Stimulated activated CD4-positive, alpha-beta T cell treated with anti-CD3 and anti-CD28 coated beads, Interleukin-1b, Interleukin-23, amount 100 ng/mL, for 1 hour (primary cell): ENCODE measurements around the gene CASKIN1.
A peak's percentile ranks its signal among the peaks of the same experiment; 100 is the strongest.

Source experiments
- DNase-seq, 2 donors: peaks; one replicate each; pipeline ENCODE4 v3.0.0-alpha.2; 2020; ENCODE audit warnings: low read depth in 2 of 2

Gene CASKIN1

DNA sequence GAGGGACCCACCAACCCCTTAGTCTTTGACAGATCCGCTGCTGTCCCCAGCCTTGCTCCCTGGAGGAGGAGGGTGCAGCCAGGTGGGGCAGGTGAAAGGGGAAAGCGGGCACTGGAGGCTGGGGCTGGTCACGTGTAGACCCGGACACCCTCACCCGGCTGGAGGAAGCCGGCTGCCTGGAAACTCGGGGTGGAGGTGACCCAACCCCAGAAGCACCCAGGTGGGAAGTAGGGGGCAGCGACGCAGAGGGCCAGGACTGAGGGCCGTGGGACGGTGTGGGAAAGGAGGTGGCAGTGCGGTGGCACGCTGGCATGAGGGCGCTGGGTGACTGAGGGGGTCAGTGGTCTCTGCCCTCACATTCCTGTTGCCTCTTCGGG lies 38.2 kb downstream of the CASKIN1 start:
- DNase-seq: no peak

DNA sequence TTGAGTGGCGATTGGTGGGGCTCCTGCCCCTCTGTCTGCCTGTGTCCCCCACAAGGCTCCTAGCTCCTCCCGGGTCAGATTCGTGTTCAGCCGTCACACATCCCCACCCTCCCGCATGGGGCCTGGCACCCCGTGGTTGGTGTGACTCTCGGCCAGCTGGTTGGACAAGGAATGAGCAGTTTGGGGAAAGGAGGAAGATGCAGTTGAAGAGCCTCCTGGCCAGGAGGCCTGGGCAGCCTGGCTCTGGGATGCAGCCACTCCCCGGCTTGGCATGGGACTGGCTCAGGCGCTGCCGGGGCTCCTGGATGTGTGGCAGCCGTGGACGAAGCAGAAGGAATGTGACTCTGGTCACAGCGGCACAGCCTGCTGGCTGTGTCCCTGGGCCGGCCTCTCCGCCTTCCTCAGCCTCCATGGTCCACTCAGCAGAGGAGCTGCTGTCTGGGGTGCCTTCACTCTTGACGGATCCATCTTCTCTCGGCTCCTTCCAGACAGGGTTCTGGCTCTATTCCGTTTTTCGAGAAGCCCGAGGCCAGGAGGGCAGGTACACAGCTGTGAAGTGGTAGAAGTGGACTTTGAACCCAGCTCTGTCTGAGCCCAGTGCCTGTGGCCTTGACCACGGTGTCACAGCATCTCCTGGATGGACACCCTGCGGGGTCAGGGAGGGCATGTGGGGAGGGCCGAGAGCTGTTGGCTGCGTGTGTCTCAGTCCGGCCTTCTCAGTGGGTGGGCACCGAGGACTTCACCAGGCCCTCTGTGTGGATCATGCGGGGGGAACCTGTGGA lies 38.7 kb downstream of the CASKIN1 start:
- DNase-seq: no peak

DNA sequence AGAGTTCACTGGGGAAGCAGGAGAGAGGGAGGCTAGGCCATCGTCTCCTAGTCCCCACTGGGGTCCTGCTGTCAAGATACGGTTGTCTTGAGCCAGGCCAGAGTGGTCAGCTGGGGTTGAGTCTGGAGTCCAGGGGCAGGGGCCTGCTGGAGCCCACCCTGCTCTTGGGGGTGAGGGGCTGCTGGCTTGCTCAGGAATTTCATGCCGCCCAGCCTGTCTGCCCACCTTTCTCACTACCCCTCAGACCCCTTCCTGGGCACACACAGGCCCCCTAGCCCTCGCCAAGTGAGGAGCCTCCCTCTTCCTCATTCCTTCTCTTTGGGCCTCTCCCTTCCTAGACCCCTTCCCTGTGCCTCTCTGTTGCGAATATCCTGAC lies 39.6 kb downstream of the CASKIN1 start:
- DNase-seq: no peak

DNA sequence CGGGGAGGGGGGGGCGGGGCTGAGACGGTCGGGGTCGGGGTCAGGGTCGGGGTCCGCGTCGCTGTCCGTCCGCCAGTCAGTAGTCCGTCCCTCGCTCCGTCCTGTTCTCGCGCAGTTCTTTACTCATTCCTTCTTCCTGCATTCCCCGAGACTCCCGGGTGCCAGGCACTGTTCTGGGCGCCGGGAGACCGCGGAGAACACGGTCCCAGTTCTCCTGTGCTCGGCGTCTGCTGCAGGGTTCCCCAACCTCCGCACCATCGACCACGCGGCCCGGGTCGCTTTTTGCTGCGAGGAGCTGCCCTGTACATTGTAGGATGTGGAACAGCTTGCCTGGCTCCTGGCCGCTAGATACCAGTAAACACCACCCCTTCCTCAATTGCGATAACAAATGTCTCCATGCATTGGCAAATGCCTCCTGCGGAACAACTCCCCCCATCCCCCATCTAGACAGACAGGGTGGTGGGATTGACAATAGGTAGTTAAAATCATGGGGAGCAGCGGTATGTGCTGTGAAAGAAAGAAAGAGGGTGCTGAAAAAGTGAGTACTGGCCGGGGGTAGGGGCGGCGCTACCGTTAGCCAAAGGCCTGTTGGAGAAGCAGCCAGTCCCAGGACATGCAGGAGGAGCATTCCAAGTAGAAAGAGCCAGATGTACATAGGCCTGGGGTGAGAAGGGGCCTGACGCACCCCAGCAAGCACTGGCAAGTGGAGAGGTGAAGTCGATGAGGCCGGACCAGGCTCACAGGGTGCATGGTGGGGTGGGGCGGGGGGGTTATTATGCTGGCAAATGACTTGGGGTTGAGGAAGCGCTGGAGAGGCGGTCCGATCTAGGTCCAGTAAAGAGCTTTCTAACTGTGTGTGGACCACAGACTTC lies 40.2 kb downstream of the CASKIN1 start:
- no peak for DNase-seq

DNA sequence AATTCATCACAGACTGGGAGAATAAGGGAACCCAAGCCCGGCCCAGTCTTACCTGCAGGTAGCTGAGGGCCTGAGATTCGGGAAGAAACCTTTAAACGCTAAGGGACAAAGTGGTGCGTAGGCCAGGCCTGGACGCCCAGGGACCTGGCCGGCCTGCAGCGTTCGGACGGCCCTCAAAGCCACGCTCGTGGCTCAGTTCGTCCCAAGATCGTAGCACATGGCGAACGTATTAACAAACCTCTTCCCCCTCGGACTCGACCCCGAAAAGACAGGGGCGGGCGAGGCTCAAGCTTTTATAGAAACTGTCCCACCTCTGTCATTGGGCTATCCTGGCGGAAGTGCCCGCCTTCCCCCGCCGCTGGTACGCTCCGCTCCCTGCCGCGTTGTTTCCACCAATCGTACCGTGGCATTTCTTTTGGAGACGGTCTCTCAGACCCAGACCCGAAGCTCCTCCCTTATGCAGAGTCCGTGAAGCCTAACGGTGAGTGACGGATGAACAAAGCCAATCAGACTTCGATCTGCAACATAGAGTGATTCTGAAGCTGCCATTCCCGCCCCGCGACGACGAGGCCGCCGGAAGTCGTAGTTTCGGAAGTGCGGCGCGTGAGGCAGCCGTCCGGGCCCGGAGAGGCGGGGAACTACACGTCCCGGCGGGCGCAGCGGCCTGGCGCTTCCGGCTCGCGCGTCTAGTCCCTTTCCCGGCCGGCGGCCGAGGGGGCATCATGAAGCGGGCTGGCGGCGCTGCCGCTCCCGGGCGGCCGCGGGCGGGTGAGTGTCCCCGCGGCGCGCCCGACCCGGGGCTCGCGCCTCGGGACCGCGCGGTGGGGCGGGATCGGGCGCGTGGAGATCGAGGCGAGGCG lies 41.1 kb downstream of the CASKIN1 start, which contains the start of gene TRAF7:
TSS of gene TRAF7 (plus strand) at position 692 of the 860 bp plus-strand sequence. CDS start 8,139 bp downstream, outside the sequence.
- peak; percentile 88 to 95 for DNase-seq

DNA sequence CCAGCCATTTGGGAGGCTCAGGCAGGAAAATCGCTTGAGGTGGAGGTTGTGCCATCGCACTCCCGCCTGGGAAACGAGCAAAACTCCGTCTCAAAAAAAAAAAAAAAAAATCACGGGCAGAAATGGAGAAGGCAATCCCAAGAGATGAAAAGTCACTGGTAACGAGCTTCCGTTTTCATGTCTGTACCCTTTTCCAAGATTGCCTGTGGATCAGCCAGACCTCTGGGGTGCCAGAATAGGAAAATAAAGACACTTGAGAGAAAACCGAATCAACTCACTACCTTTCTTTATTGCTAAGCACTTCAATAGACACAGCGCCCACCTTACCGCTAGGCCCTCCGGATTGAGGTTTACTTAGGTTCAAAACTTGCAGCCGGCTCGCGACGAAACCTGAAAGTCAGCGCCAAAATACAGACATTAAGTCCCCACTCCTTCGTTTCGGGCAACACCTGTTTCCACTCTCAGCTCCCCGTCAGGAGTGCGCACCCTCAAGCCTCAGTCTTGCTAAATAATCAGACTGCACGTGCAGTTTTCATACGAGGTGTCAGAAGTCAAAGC lies 41.8 kb downstream of the CASKIN1 start:
- no peak for DNase-seq

DNA sequence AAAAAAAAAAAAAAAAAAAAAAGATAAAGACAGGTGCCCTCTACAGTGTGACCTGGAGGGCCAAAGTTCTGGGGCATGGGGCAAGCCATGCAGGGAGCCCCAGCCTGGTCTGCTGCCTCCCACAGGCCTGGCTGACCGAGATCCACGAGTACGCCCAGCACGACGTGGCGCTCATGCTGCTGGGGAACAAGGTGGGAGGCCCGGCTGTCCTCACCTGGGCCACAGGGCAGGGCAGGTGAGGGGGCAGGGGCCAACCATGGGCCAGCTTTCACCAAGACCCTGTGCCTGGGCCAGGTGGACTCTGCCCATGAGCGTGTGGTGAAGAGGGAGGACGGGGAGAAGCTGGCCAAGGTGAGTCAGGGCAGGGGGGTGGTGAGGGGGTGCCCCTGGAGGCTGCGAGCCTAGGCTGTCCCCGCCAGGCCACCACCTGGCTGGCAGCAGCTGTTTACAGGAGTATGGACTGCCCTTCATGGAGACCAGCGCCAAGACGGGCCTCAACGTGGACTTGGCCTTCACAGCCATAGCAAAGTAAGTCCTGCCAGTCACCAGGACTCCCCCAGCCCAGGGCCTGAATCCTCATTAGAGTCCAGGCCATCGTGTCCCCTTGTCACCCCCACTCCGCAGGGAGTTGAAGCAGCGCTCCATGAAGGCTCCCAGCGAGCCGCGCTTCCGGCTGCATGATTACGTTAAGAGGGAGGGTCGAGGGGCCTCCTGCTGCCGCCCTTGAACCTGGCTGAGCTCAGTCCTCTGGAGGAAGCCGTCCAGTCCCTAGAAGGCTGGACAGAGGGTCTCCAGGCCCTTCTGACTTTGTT lies 43.5 kb downstream of the CASKIN1 start:
- no peak for DNase-seq

DNA sequence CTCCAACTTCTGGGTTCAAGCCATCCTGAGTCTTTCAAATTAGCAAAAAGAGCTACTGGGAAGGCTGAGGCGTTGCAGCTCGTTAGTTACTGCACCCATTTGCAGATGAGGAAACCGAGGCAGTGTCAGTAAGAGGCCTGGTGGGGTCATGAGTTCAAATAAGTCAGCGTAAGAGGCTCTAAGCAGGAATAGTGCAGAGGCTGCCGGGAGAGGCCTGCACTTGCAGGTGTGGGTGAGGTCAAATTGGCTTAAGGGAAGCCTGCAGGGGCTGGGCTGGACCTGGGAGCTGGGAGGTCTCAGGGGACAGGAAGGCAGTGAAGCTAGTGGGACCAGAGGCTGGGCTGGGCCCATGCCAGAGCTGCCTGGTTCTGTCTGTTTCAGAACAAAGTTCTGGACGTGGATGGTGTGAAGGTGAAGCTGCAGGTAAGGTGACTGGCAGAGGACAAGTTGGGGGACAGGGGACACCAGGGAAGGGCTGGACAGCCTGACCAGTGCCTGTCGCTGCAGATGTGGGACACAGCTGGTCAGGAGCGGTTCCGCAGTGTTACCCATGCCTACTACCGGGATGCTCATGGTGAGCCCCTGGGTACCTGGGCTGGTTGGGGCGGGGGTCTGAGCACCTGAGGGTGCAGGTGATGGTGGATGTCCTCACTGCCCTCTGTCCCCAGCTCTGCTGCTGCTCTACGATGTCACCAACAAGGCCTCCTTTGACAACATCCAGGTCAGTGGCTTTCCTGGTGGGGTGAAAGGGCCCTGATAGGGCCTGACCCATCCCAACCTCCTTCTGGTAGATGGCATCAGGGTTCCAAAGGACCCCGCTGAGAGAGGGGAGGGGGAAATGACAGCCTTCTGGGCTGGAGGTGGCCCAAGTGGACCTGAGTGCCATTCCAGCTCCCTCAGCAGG lies 45.0 kb downstream of the CASKIN1 start:
- no peak for DNase-seq

DNA sequence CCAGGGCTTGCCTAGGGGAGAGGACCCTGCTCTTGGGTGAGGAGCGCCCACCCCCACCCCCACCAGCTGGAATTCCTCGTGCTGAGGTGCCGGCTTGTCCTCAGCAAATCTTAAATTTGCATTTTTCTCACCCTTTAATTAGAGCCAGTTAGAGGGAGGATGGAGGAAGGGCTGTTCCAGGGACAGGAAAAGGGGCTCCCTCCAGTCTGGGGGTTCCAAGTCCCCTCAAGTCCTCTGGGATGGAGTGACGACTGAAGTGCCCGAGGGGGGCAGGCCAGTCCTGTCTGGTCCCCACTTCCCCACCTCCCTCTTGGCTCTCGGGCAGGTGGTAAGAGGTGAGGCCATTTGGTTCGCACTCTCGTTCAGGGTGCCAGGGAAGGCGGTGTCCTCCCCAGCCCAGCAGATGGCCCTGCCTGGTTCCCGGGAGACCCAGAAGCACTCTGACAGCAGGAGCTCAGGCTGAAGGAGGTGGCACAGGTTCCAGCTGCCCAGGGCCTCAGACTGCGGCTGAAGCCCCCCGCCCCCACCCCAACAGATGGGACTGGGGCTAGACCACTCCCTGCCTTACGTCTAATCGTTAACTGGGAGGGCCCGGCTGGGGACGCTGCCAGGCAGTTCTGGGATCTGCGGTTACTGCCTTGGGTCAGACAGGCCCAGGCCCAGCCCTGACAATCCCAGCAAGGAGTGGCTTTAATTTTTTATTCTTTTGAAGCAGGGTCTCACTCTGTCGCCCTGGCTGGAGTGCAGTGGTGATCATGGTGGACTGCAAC lies 45.8 kb downstream of the CASKIN1 start:
- no peak for DNase-seq

DNA sequence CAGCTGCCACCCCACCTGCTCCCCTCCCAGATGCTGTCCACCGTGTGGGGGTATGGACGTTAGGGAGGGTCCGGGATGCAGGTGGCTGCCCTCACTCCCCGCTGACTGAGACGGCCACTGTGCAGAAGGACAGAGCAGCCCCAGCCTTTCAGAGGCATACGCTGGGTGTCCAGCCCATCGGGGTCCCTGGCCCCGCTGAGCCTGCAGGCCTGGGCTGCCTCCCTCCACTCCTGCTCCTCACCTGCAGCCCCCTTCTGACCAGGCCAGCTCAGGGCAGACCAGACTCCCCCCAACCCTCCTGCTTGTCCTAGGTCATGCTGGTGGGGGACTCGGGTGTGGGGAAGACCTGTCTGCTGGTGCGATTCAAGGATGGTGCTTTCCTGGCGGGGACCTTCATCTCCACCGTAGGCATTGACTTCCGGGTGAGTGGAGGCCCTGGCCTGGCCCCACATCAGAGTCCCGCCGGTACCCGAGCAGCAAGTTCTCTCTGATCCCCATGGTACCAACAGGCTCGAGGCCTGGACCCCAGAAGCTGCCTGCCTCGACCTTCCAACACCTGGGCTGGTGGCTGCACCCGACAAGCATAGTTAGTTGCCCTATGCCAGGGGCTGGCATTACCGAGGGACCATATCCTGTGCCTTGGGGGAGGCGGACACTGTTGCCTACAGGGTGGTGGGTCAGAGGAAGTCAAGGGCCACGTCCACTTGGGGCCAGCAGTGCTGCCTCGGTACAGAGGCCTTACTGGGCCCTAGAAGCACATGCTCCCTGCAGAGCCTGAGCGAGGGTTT lies 46.6 kb downstream of the CASKIN1 start:
- DNase-seq: no peak

DNA sequence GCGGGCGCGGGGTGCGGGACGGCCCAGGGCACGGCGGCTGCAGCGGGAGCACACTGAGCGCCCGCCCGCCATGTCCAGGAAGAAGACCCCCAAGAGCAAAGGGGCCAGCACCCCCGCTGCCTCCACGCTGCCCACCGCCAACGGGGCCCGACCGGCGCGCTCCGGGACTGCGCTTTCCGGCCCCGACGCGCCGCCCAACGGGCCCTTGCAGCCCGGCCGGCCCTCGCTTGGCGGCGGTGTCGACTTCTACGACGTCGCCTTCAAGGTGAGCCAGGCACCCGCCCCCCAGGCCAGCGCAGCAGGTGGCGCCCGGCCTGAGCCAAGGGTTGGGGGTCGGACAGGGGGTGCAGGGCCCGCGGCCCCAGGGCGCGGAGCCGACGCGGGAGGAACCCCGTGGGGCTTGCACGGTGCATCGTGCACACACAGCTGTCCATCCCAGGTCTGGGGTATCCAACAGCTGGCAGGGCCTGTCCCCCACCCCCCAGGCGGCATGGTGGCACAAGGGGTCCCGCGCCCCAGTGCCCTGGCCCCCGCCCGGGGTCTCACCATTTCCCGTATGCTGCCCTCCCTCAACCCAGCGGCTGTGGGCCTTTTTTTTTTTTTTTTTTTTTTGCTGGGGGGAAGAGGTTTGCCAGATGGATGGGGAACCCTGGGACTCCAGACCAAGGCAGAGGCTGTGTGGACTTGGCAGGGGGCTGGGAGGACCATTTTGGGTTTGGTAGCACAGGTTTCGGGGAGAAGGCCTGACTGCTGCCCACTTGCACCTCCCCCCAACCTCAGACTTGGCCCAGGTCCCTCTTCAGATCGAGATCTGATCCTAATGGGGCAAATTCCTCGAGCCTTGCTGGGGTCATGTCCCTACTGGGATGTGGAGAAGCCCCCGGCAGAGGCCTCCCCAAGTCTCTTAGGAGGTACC lies 47.4 kb downstream of the CASKIN1 start:
- no peak for DNase-seq

DNA sequence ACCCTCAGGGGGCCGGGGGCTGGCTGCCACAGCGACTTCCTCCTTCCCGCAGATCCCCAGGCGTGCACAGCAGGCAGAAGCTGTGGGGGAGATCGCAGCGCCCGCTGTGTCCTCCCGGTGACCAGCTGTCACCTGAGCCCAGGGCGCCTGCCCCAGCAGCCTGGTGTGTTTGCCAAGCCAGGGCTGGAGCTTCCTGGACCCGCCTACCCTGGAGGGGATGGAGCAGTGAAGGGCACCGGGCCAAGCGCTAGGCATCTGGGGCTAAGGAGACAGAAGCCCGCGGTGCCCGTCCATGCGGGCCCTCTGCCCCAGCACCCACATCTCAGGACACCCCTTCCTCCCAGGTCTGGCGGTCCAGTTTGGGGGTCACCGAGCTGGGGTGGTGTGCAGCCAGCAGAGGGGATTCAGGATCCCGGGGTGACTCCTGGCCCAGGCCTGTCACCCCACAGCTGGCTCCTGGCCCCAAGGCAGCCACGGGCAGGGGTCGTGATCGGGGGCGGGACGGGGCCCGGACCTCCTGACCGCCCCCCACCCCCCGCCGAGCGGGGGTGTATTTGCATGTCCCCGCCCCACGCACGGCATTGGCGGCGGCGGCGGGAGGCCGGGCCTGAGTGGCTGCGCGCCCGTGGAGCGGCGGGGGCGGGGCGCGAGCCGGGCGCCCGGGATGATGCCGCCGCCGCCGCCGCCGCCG lies 48.3 kb downstream of the CASKIN1 start, which contains the start of gene RAB26:
TSS of gene RAB26 (plus strand) at position 645 of the 691 bp plus-strand sequence. CDS start 159 bp downstream, outside the sequence.
- DNase-seq: peak in 1 of 2 donors; percentile 23

DNA sequence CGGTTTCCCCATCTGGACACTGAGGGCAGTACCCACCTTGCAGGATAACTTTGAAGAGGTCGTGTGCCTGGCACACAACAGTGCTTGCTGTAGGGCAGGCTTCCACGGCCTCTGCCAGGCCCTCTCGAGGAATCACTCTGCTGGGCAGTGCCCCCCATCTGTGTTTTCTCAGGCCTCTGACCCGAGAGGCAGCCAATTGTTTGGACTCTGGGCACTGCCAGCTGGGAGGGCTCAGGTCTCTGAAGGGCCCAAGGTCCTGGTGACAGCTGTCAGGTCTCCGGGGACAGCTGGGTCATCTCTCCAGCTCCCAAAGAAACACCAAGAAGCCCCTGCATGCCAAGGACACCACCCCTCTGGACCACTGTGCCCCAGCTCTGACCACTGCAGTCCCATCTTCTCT lies 49.0 kb downstream of the CASKIN1 start:
- DNase-seq: no peak

DNA sequence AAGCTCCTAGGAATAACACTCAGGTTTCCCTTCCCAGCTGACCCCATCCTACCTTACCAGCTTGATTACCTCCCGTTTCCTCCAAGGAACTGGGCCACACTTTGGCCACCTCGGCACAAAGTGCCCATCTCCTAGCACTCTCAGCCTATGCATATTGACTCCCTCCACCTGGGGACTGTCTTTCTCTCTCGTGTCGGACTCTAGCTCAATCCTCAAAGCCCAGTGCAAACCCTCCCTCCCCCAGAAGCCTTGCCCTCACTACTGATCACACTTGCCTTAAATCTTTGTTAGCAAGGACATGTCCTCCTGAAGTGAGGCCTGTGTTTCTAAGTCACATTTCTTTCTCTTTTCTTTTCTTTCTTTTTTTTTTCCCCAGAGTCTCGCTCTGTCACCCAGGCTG lies 50.6 kb downstream of the CASKIN1 start:
- DNase-seq: no peak

DNA sequence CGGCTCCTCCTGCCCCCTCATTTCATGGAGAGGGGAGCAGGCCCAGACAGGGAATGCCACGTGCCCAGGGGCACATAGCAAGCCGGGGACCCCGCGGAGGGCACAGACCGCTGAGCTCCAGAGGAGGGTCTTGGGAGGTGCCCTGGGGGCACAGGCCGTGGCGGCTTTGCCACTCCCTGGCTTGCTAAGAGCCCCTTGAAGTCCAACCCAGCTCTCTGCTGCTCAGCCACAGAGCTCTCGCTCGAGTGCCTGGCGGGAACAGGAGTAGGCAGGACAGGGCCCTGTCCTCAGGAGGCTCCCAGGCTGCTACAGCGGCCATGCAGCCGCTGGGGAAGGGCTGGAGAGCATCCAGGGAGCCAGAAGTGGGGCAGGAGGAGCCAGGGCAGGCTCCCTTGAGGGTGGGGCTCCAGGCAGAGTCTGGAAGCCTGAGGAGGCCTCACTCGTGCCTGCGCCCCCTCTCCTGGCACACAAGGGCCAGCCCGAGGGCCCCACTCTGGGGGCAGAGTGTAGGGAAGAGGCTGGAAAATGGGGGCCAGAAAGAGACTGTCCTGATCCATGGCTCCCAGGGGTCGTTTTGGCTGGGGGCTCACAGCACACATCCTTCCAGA lies 52.4 kb downstream of the CASKIN1 start:
- DNase-seq: no peak
